Stimulated activated naive CD8-positive, alpha-beta T cell treated with anti-CD3 and anti-CD28 coated beads, Interleukin-15, Interleukin-2, amounts not matched to agents 100 U/mL and 50 U/mL, for 24 hours (primary cell): ENCODE results near the gene MNS1.
A peak's percentile ranks its signal among the peaks of the same experiment; 100 is the strongest.
"Not testable (repeated sequence)": the region's sequence is repeated elsewhere in the genome, so short reads cannot be mapped to it uniquely, and the experiment has no call there.

ENCODE experiments used
- ATAC-seq: fragments of 150-1000 bp; cut with Tn5 transposase; one replicate; pipeline ENCODE4 v1.10.0; 2021
- DNase-seq: peaks from one replicate; pipeline ENCODE4 v3.0.0; 2021

Gene MNS1

DNA sequence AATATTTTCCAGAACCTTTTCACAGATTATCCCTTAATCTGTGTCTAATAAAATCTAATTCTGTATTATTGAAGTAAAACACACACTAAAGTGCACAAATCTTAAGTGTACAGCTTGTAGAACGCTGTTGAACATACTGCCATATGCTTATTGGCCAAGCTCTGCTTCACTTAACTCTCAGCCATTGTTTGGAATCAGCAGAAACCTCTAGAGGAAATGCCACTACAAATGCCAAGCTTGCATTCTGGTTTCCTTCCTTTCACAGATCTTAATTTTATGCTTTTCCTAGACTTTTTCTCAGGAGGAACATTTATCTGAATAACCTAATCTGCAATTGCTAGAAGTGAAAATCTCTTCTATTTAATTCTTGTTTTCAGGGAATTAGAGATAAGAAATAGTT, 10.1 kb downstream of the MNS1 start:
- ATAC-seq: no peak
- no peak for DNase-seq

DNA sequence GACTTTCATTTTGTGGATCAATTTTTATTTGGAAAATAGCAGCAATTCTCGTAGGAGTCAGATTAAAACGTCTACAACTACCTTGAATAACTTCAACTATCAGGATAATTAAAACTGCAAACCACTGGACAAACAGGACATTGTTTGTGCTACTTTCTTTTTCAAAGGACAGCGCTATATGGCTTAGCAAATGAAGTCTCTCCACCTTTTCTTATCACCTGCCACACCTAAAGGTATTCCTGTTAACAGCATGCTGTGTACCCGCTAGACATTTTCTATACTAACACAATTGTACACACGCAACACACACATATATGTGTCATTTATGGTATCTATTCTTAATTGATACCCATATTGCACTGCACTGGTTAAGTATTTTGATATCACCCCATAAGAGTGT, 19.2 kb downstream of the MNS1 start:
- ATAC-seq: no peak
- no peak for DNase-seq

DNA sequence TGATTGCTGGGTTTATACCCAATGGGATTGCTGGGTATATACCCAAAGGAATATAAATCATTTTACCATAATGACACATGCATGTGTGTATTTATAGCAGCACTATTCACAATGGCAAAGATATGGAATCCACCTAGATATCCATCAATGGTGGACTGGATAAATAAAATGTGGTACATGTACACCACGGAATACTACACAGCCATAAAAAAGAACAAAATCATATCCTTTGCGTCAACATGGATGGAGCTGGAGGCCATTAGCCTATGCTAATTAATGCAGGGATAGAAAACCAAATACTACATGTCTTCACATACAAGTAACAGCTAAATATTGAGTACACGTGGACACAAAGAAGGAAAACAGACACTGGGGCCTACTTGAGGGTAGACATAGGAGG, 22.6 kb downstream of the MNS1 start:
- DNase-seq (no peak), ATAC-seq (no peak)

DNA sequence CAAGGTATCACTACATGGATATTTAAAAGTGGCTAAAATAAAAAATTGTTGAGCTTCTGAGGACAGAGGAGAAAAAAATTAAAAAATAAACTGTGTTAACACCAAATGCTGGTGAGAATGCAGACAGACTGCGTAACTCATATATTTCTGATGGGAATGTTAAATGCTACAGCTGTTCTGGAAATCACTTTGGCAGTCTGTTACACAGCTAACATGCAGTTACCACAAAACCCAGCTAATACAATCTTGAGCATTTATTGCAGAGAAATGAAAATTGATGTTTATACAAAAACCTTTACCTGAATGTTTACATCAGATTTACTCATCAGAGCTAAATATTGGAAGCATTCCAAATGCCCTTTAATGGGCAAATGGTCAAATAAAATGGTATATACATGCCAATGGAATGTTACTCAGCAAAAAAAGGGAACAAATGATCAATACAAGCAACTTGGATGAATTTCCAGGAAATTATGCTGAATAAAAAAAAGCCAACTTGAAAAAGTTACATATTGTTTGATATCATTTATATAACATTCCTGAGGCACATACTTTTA, 24.6 kb downstream of the MNS1 start:
- no peak for ATAC-seq
- no peak for DNase-seq

- no peak for ATAC-seq
Measured at GRCh38 chr15:56432304-56432703, 32.6 kb downstream of the MNS1 start.

DNA sequence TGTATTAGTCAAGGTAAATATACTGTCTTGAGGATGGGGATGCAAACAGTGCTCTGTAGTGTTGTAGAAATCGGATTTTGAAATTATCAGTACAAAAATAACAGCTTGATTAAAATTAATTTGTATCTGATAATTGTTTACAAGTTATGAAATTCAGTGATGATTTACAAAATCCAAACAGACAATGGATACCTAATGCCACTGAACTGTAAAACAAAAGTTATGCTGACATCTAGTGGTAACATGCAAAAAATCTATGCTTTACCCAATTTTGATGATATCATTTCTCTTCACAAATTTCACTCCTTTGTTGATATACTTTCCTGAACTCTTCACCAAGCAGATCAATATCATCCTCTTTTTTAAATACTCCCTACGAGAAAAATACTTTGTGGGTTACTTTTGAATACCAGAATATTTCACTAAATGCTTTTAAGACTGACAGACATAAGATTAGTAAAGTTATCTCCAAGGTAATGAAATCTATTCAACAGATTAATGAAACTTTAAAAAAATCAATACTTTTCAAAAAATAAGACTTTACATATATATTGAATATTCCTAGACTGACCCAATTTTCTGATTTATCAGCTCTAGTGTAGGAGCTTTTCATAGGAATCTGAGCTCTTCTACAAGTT, 36.0 kb downstream of the MNS1 start:
- DNase-seq (no peak), ATAC-seq (no peak)

More at GRCh38 chr15:56432304-56432703, 32.6 kb downstream of the MNS1 start:
- DNase-seq: no peak

DNA sequence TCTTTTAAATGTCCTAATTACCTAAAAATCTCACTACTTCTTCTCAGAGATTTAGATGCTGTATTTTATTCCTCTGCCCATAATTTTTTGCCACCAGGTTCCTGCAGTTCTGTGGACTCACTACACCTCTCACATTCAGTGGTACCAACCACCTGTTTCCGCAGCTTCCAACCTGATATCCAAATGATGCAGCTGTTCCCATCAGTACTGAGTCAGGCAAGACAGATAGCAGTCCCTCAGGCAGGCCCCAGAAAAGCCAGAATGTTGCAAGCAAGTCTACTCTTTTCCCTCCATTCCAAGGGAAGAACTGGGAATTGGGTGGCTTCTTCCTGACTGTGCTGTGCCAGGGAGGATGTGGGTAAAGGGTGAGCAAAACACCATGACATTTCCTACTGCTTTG, 39.0 kb downstream of the MNS1 start:
- ATAC-seq: no peak
- DNase-seq: no peak

GRCh38 chr15:56425276-56425675, 39.7 kb downstream of the MNS1 start:
- DNase-seq (no peak), ATAC-seq (no peak)

GRCh38 chr15:56413114-56413733, 51.7 kb downstream of the MNS1 start:
- ATAC-seq: not testable (repeated sequence)

GRCh38 chr15:56411122-56411749, 53.7 kb downstream of the MNS1 start:
- ATAC-seq (no peak), DNase-seq (no peak)

More at GRCh38 chr15:56413114-56413733, 51.7 kb downstream of the MNS1 start:
- not testable (repeated sequence) for DNase-seq

DNA sequence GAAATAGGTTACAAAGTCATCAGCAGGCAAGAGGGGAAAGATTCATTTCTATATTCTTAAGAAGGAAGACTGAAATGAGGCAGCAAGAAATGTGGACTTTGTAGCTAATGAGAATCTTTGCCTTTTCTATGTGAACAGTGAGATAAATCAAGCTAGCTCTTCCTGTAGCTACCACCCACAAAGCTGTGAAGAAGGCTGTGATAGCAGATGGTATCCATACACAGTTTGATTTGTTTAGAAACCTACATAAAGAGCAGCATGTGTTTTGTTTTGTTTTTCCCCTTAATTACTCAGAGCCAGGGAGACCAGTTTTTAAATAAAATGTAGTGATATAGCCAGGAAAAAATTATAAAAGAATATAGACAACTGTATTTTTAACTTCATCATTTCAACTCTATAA, 54.2 kb downstream of the MNS1 start:
- ATAC-seq (no peak), DNase-seq (no peak)

DNA sequence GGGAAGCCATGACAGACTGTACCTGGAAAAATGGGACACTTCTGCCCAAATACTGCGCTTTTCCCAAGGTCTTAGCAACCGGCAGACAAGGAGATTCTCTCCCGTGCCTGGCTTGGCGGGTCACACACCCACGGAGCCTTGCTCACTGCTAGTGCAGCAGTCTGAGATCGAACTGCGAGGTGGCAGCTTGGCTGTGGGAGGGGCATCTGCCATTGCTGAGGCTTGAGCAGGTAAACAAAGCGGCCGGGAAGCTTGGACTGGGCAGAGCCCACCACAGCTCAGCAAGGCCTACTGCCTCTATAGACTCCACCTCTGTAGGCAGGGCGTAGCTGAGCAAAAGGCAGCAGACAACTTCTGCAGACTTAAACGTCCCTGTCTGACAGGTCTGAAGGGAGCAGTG, 65.7 kb downstream of the MNS1 start:
- ATAC-seq, DNase-seq: not testable (repeated sequence)

DNA sequence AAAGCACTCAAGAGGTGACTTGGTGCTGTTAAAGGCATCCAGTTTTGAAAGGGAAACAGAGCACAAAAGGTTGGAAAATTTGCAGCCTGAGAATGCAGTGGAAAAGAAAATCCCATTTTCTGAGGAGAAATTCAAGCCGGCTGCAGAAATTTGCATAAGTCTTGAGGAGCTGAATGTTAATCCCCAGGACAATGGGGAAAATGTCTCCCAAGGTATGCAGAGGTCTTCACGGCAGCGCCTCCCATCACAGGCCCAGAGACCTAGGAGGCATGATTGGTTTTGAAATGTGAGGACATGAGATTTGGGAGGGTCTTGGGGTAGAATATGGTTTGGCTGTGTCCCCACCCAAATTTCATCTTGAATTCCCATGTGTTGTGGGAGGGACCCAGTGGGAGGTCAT, 67.6 kb downstream of the MNS1 start:
- DNase-seq, ATAC-seq: not testable (repeated sequence)

DNA sequence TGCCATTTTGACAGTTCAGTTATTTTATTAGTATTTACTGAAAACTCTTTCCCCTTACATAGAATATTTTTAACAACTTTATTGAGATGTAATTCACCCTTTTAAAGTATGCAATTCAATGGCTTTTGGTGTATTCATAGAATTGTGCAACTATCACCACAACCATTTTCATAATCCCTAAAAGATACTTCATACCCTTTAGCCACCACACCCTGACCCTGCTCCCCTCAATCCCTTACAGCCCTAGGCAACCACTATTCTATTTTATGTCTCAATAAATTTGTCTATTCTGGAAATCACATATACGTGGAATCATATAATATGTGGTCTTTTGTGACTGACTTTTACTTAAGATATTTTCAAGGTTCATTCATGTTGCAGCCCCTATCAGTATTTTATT, 70.0 kb downstream of the MNS1 start:
- no peak for ATAC-seq

GRCh38 chr15:56393277-56393676, 71.7 kb downstream of the MNS1 start:
- DNase-seq (no peak), ATAC-seq (no peak)

More for the DNA sequence above, 70.0 kb downstream of the MNS1 start:
- no peak for DNase-seq

DNA sequence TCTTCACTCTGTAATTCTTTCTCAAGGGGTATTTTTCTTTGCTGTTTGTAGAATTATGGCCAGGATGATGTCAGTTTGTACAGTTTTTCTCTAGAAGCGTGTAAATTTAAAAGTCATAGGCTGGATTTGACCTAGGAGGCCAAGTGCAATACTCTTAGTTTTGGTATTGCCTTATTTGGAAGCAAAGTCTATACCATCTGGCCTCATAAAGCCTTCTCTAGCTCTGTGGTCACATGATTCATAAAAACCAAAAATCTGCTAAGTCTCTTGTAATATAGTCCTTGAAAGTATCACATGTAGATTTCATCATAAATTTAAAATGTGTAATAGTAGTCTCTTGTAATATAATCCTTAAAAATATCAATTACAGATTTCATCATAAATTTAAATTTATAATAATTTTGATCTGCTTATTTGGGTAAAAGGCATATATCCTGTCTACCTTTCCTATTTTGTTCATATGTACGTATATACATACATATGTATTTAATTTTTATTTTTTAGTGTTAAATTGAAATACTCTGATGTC, 74.1 kb downstream of the MNS1 start:
- DNase-seq (no peak), ATAC-seq (peak; percentile 71)

DNA sequence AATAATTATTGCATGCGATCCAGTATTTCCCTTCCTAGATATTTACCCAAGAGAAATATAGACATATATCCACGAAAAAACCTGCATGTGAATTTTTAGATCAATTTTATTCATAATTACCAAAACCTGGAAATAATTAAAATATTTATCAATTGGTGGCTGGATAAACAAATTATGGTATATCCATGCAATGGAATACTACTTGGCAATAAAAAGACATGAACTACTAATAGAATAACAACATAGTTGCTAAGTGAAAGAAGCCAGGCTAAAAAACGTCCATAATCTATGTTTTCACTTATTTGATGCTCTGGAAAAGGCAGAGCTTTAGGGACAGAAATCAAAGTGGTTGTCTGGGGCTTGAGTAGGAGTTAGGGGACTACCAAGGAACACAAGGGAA, 79.0 kb downstream of the MNS1 start:
- ATAC-seq (no peak), DNase-seq (no peak)

DNA sequence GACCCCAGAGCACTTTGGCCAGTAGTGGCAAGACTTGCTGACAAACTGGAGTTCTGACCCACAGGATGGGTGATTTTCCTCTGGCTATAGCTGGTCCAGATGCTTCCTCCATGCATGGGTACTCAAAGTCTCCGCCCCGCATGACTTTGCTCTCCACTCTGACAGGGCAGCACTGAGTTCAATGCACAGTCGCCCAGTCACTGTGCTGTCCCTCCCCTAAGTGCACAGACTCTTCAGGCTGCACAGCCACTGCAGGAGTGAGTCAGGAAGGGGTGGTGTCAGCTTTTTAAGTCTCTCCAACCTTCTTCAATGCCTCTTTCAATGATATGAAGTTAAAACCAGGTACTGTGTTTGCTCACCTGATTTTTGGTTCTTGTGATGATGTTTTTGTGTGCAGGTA, 81.9 kb downstream of the MNS1 start:
- DNase-seq: no peak

More for the DNA sequence above, 81.9 kb downstream of the MNS1 start:
- ATAC-seq: no peak
